HepG2 (cell line): ENCODE measurements around the gene FAM111A. TPM values are rescaled to one million over a fixed set of nuclear protein-coding genes. Genes with fewer than 3 reads are reported as not detected.

Source experiments
- ATAC-seq: fragments of 200-7000 bp; cut with Tn5 transposase; 3 replicates; pipeline ENCODE4 v1.9.1; 2020; ENCODE audit warnings: mild to moderate bottlenecking, moderate library complexity
- BruUV-seq: library from RNA; stranded (reverse); fragments of 400-500 nt; replicated peaks from 2 replicates; lab custom pipeline; 2021; lab: Mats Ljungman, UMichigan
- CTCF ChIA-PET: fragments of 300-600 bp; formaldehyde crosslinking; extraction: SDS; loops from one replicate; lab custom pipeline; 2021; ENCODE audit warnings: low total read pairs, inconsistent platforms, low intra/inter-chr PET ratio; lab: Yijun Ruan, JAX
- POLR2A ChIA-PET: fragments of 350-600 bp; sonication (Branson Sonifier 250); formaldehyde crosslinking; loops from one replicate; lab custom pipeline; 2020; ENCODE audit warnings: antibody characterized with exemption, inconsistent platforms; lab: Yijun Ruan, JAX
- DNase-seq: peaks from one replicate; pipeline ENCODE4 v3.0.0-alpha.2; 2015; ENCODE audit warnings: low spot score
- FAIRE-seq: peaks from 3 replicates; lab custom pipeline; 2011; peaks lifted over from hg19 to GRCh38; lab: Jason Lieb, UNC
- H2AFZ ChIP-seq: one replicate; pipeline ENCODE4 v1.6.1; 2011; ENCODE audit warnings: low read length, inconsistent platforms
- H3K27ac ChIP-seq: fragments of 300-600 bp; 3 replicates; pipeline ENCODE4 v1.8.0; 2011; ENCODE audit warnings: mixed run types, mild to moderate bottlenecking, mixed read lengths, low read length, inconsistent platforms; ENCODE audit not compliant: insufficient read depth; ENCODE audit errors: extremely low read length
- H3K27me3 ChIP-seq, 2 experiments: fragments of 200-600 bp in 1 of 2; 2 replicates in 1 of 2; 3 replicates in 1 of 2; pipeline versions ENCODE4 v1.6.0 to v1.8.0; 2011; ENCODE audit warnings: low read length in 2 of 2, mild to moderate bottlenecking in 2 of 2, moderate library complexity in 2 of 2, inconsistent platforms in 1 of 2; ENCODE audit not compliant: insufficient read depth in 2 of 2, control insufficient read depth in 1 of 2
- H3K36me3 ChIP-seq, 2 experiments: fragments of 200-600 bp in 1 of 2; replicated peaks in 1 of 2; 2 replicates in 1 of 2; 3 replicates in 1 of 2; pipeline versions ENCODE4 v1.5.1 to v1.8.0; 2011; ENCODE audit warnings: low read length in 2 of 2, inconsistent platforms in 1 of 2; ENCODE audit not compliant: insufficient read depth in 2 of 2, control insufficient read depth in 1 of 2
- H3K4me1 ChIP-seq: 2 replicates; pipeline ENCODE4 v1.5.1; 2012; ENCODE audit warnings: low read length, inconsistent platforms; ENCODE audit not compliant: insufficient read depth
- H3K4me2 ChIP-seq: 2 replicates; pipeline ENCODE4 v1.6.0; 2011; ENCODE audit warnings: low read depth, low read length, inconsistent platforms
- H3K4me3 ChIP-seq, 3 experiments: fragments of 200-600 bp in 1 of 3; sonication (generic), shearing (Covaris generic) in 1 of 3; replicated peaks in 1 of 3; 2 replicates each; pipeline ENCODE4 v1.5.1; 2011 to 2016; ENCODE audit warnings: low read length in 3 of 3, inconsistent platforms in 2 of 3, low read depth in 2 of 3, mild to moderate bottlenecking in 2 of 3, control low read depth in 1 of 3, mixed read lengths in 1 of 3; ENCODE audit not compliant: insufficient read depth in 1 of 3
- H3K79me2 ChIP-seq: one replicate; pipeline ENCODE4 v1.6.1; 2011; ENCODE audit warnings: low read length, inconsistent platforms; ENCODE audit not compliant: insufficient read depth
- H3K9ac ChIP-seq: 2 replicates; pipeline ENCODE4 v1.6.0; 2011; ENCODE audit warnings: mild to moderate bottlenecking, low read depth, low read length, inconsistent platforms; ENCODE audit not compliant: insufficient read depth
- H3K9me3 ChIP-seq: 2 replicates; pipeline ENCODE4 v1.5.1; 2012; ENCODE audit warnings: mild to moderate bottlenecking, low read length
- H4K20me1 ChIP-seq: 2 replicates; pipeline ENCODE4 v1.6.0; 2011; ENCODE audit warnings: inconsistent platforms, mild to moderate bottlenecking, low read length, moderate library complexity; ENCODE audit not compliant: insufficient read depth
- GATA4 ChIP-seq: sonication (generic); IDR thresholded peaks from 2 replicates; pipeline ENCODE4 v1.6.1; 2016; ENCODE audit warnings: antibody characterized with exemption, low read depth, borderline replicate concordance
- HOMEZ ChIP-seq: IDR thresholded peaks from 2 replicates; pipeline ENCODE4 v1.6.1; 2016; ENCODE audit warnings: low read depth
- HOXA3 ChIP-seq: sonication (generic); formaldehyde crosslinking; IDR thresholded peaks from 2 replicates; pipeline ENCODE4 v1.5.0; 2020; ENCODE audit warnings: missing genetic modification reagents
- KLF15 ChIP-seq: sonication (generic); formaldehyde crosslinking; IDR thresholded peaks from 2 replicates; pipeline ENCODE4 v1.8.1; 2023; ENCODE audit warnings: borderline replicate concordance, mild to moderate bottlenecking, inconsistent platforms, missing genetic modification reagents, mixed read lengths
- MYPOP ChIP-seq: sonication (generic); formaldehyde crosslinking; IDR thresholded peaks from 2 replicates; pipeline ENCODE4 v1.8.1; 2023; ENCODE audit warnings: mild to moderate bottlenecking, moderate library complexity, missing genetic modification reagents
- NFE2 ChIP-seq: sonication (generic); formaldehyde crosslinking; IDR thresholded peaks from 2 replicates; pipeline ENCODE4 v1.4.0; 2020; ENCODE audit warnings: missing genetic modification reagents
- RAD21 ChIP-seq: fragments of 450-650 bp; formaldehyde crosslinking; IDR thresholded peaks from 2 replicates; pipeline ENCODE4 v1.5.0; 2020; ENCODE audit warnings: mild to moderate bottlenecking
- ZFX ChIP-seq: sonication (generic); formaldehyde crosslinking; IDR thresholded peaks from 2 replicates; pipeline ENCODE4 v1.4.0; 2020; ENCODE audit warnings: mild to moderate bottlenecking, low read depth, missing genetic modification reagents, moderate library complexity
- ZNF230 ChIP-seq: sonication (generic); formaldehyde crosslinking; IDR thresholded peaks from 2 replicates; pipeline ENCODE4 v1.4.0; 2020; ENCODE audit warnings: mild to moderate bottlenecking, missing genetic modification reagents
- ZNF30 ChIP-seq: sonication (generic); formaldehyde crosslinking; IDR thresholded peaks from 2 replicates; pipeline ENCODE4 v1.5.0; 2020; ENCODE audit warnings: mild to moderate bottlenecking, missing genetic modification reagents
- ZNF367 ChIP-seq: sonication (generic); formaldehyde crosslinking; IDR thresholded peaks from 2 replicates; pipeline ENCODE4 v1.4.0; 2020; ENCODE audit warnings: missing genetic modification reagents, borderline replicate concordance
- ZNF563 ChIP-seq: sonication (generic); formaldehyde crosslinking; IDR thresholded peaks from 2 replicates; pipeline ENCODE4 v1.8.0; 2022; ENCODE audit warnings: mild to moderate bottlenecking, moderate library complexity, missing genetic modification reagents
- ZNF567 ChIP-seq: sonication (generic); formaldehyde crosslinking; IDR thresholded peaks from 2 replicates; pipeline ENCODE4 v1.8.1; 2023; ENCODE audit warnings: mild to moderate bottlenecking, missing genetic modification reagents, borderline replicate concordance
- ZNF598 ChIP-seq: sonication (generic); formaldehyde crosslinking; IDR thresholded peaks from 2 replicates; pipeline ENCODE4 v1.5.1; 2020; ENCODE audit warnings: mild to moderate bottlenecking, missing genetic modification reagents, borderline replicate concordance
- ZNF724P ChIP-seq: sonication (generic); formaldehyde crosslinking; IDR thresholded peaks from 2 replicates; pipeline ENCODE4 v1.8.0; 2022; ENCODE audit warnings: missing genetic modification reagents, borderline replicate concordance
- ZNF746 ChIP-seq: sonication (generic); formaldehyde crosslinking; IDR thresholded peaks from 2 replicates; pipeline ENCODE4 v1.8.0; 2022; ENCODE audit warnings: mild to moderate bottlenecking, missing genetic modification reagents
- whole genome bisulfite sequencing: methylation state at CpG from one replicate; pipeline ENCODE4 v1.1.6; 2017; ENCODE audit warnings: low lambda C conversion rate; 5-methylcytosine and 5-hydroxymethylcytosine counted together
- in situ Hi-C: cut with HindIII; loops from 2 replicates; pipeline ENCODE4 v1.10.0; 2017; ENCODE audit warnings: low pct_unique_long_range_greater_than_20kb; ENCODE audit not compliant: extremely low pct_ligation_motif_present
- intact Hi-C: fragments of 100-400 bp; cut with micrococcal nuclease; formaldehyde crosslinking; loops from one replicate; pipeline ENCODE4 v1.10.0; 2022; ENCODE audit not compliant: unreplicated experiment
- polyA plus RNA-seq, 8 experiments: library from polyadenylated mRNA; depleted of rRNA in 3 of 8; stranded (reverse) in 7 of 8; unstranded in 1 of 8; fragments of >200 nt; fragmentation: Illumina TruSeq in 4 of 8; extraction: Trizol in 4 of 8; gene quantifications; 2 replicates each; pipeline versions ENCODE4 v1.2.1 to v1.2.3, GENCODE V29; 2011 to 2016; ENCODE audit warnings: low read depth in 4 of 8, missing spikeins in 1 of 8, mixed read lengths in 1 of 8; ENCODE audit not compliant: insufficient read depth in 1 of 8
- total RNA-seq, 5 experiments: library from RNA; depleted of rRNA; stranded (reverse); fragments of >200 nt; fragmentation: Illumina TruSeq; extraction: Trizol; gene quantifications; 2 replicates each; pipeline ENCODE4 v1.2.3, GENCODE V29; 2016; ENCODE audit warnings: low read depth in 1 of 5
- TF ChIP-seq, protein P1 (sequence below): sonication (generic); formaldehyde crosslinking; IDR thresholded peaks from 2 replicates; pipeline ENCODE4 v1.8.1; 2023; ENCODE audit warnings: mild to moderate bottlenecking, missing genetic modification reagents
- TF ChIP-seq, protein P2 (sequence below): sonication (generic); formaldehyde crosslinking; IDR thresholded peaks from 2 replicates; pipeline ENCODE4 v1.4.0; 2020; ENCODE audit warnings: missing genetic modification reagents

Gene FAM111A
- total and polyA plus RNA-seq, 2 of the 13 experiments (the other 11 are each of a cell fraction or from before 2014, with no cell fraction given), result 3.2 to 13.5 TPM

DNA sequence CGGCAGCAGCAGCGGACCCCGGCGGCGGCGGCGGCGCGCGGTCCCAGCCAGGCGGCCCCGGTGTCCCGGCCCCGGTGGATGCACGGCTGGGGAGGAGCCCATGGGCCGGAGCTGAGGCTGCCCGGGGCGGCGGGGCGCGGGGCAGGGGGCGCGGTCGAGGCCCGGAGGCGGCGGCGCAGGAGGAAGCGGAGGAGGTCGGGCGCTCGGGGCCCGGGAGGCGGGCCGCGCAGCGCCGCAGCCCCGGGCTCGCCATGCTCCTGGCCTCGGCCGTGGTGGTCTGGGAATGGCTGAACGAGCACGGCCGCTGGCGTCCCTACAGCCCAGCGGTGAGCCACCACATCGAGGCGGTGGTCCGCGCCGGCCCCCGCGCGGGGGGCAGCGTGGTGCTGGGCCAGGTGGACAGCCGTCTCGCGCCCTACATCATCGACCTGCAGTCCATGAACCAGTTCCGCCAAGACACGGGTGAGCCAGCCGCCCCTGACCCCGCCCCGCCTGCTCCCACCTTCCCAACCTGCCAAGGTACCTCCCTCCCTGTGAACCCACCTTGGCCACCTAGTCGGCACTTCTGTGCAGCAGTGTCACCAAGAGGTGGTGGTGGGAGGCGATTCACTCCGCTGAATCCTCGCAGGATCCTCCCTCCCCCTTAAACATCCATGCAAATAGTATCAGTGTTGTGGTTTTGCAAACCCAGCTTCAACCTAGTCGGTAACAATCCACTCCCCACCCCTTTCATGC, 29.9 kb downstream of the FAM111A start:
- ATAC-seq (peak; percentile 15), DNase-seq (peak; percentile 10), FAIRE-seq (no peak)
- in situ Hi-C loops, result loop anchor here (5.0 to 10.0 kb wide), 2 partner anchors 35 to 112 kb away; no protein-coding TSS in a partner anchor
- no peak overlapping the region for H2AFZ ChIP-seq
- 0 out of 2 replicates have a peak, but pooled peaks cover 3% of the 10 kb centered on the region for H4K20me1 ChIP-seq
- BruUV-seq, result no TSS peak
- ChIA-PET CTCF (interaction anchor here (1.6 to 3.7 kb wide), 7 partner anchors 10 to 257 kb away, joined by 3 to 77 read pairs (median 16); no protein-coding TSS in a partner anchor), POLR2A (interaction anchor here (0.8 to 4.4 kb wide), 4 partner anchors 14 to 496 kb away, joined by 3 to 46 read pairs (median 4); partner anchors contain the start of genes FAM111A and PATL1)
- no peaks in the 10 kb centered on the region; a peak in 1 of 5 replicates for H3K27me3 ChIP-seq
- no peaks in the 10 kb centered on the region for H3K36me3 ChIP-seq
- WGBS, result 4% methylated on average over 4 of the region's 70 CpGs
- H3K9ac ChIP-seq, result peak overlapping the region; percentile 25; the same call in 1 of the 2 replicates
- H3K79me2 ChIP-seq, result no peaks in the 10 kb centered on the region
- H3K4me3 ChIP-seq, result peak overlapping the region; percentile 67 to 80 (median 68)
- intact Hi-C loops, result no loop called here
- no peak overlapping the region for H3K27ac ChIP-seq
- H3K9me3 ChIP-seq, result no peaks in the 10 kb centered on the region
- peak overlapping the region; percentile 100 for H3K4me2 ChIP-seq
- H3K4me1 ChIP-seq, result peaks cover 41% of the 10 kb centered on the region
- no peak for TF ChIP-seq NFE2 (CRISPR knock-in tag)
- no peak for TF ChIP-seq ZNF567 (CRISPR knock-in tag)
- peak; percentile 11; the same call in 1 of the 2 replicates for TF ChIP-seq HOXA3 (CRISPR knock-in tag)
- 0 out of 2 replicates have a peak, but pooled peaks have one; percentile 11 for TF ChIP-seq MYPOP
- no peak for TF ChIP-seq ZNF724P (CRISPR knock-in tag)
- TF ChIP-seq ZNF230 (CRISPR knock-in tag), result no peak
- TF ChIP-seq, protein P1, sequence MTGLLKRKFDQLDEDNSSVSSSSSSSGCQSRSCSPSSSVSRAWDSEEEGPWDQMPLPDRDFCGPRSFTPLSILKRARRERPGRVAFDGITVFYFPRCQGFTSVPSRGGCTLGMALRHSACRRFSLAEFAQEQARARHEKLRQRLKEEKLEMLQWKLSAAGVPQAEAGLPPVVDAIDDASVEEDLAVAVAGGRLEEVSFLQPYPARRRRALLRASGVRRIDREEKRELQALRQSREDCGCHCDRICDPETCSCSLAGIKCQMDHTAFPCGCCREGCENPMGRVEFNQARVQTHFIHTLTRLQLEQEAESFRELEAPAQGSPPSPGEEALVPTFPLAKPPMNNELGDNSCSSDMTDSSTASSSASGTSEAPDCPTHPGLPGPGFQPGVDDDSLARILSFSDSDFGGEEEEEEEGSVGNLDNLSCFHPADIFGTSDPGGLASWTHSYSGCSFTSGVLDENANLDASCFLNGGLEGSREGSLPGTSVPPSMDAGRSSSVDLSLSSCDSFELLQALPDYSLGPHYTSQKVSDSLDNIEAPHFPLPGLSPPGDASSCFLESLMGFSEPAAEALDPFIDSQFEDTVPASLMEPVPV (CRISPR knock-in tag), result 0 out of 2 replicates have a peak, but pooled peaks have one; percentile 14
- no peak for TF ChIP-seq ZNF30 (CRISPR knock-in tag)
- TF ChIP-seq ZNF598, result no peak
- no peak for TF ChIP-seq KLF15 (CRISPR knock-in tag)
- no peak; the same call in 1 of the 2 replicates for TF ChIP-seq ZFX (CRISPR knock-in tag)
- 0 out of 2 replicates have a peak, but pooled peaks have one; percentile 2 for TF ChIP-seq ZNF746
- no peak for TF ChIP-seq HOMEZ (CRISPR knock-in tag)
- TF ChIP-seq ZNF563 (CRISPR knock-in tag), result 0 out of 2 replicates have a peak, but pooled peaks have one; percentile 17
- no peak for TF ChIP-seq GATA4
- no peak for TF ChIP-seq RAD21 (CRISPR knock-in tag)
- no peak for TF ChIP-seq ZNF367 (CRISPR knock-in tag)
- TF ChIP-seq, protein P2, sequence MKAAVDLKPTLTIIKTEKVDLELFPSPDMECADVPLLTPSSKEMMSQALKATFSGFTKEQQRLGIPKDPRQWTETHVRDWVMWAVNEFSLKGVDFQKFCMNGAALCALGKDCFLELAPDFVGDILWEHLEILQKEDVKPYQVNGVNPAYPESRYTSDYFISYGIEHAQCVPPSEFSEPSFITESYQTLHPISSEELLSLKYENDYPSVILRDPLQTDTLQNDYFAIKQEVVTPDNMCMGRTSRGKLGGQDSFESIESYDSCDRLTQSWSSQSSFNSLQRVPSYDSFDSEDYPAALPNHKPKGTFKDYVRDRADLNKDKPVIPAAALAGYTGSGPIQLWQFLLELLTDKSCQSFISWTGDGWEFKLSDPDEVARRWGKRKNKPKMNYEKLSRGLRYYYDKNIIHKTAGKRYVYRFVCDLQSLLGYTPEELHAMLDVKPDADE (CRISPR knock-in tag), result 0 out of 2 replicates have a peak, but pooled peaks have one; percentile 7
